HL-60 (cell line): Measurements from ENCODE around the gene HPCAL4.

Experiments
- DNase-seq, 2 experiments: peaks; one replicate each; pipeline ENCODE4 v3.0.0-alpha.2; 2010 to 2020; ENCODE audit warnings: low read depth in 1 of 2, low spot score in 1 of 2
- H3K27ac ChIP-seq: fragments of 250-450 bp; sonication (Bioruptor Pico); replicated peaks from 2 replicates; pipeline ENCODE4 v1.5.1; 2020; ENCODE audit warnings: mild to moderate bottlenecking, moderate library complexity
- H3K27me3 ChIP-seq: fragments of 250-450 bp; sonication (Bioruptor Pico); 2 replicates; pipeline ENCODE4 v1.5.1; 2021; ENCODE audit warnings: mild to moderate bottlenecking, moderate library complexity; ENCODE audit not compliant: insufficient read depth, poor library complexity, severe bottlenecking
- H3K4me3 ChIP-seq: replicated peaks from 2 replicates; pipeline ENCODE4 v1.5.1; 2011; ENCODE audit warnings: mild to moderate bottlenecking, control low read depth, low read length; ENCODE audit not compliant: insufficient read depth
- GABPA ChIP-seq: IDR thresholded peaks from 2 replicates; pipeline ENCODE4 v1.6.1; 2012; ENCODE audit warnings: low read depth
- POLR2AphosphoS5 ChIP-seq: IDR thresholded peaks from 2 replicates; pipeline ENCODE4 v1.6.1; 2012; ENCODE audit warnings: low read depth
- SPI1 ChIP-seq: IDR thresholded peaks from 2 replicates; pipeline ENCODE4 v1.6.1; 2012; ENCODE audit warnings: low read depth, mild to moderate bottlenecking, borderline replicate concordance
- TF ChIP-seq, protein P1 (sequence below): IDR thresholded peaks from one replicate; pipeline ENCODE4 v1.5.1; 2011; ENCODE audit warnings: low read length, control low read depth, inconsistent platforms; ENCODE audit not compliant: insufficient read depth
- TF ChIP-seq, protein P2 (sequence below): IDR thresholded peaks from 2 replicates; pipeline ENCODE4 v1.6.1; 2012; ENCODE audit warnings: low read depth; ENCODE audit not compliant: insufficient replicate concordance

The HPCAL4 gene

DNA sequence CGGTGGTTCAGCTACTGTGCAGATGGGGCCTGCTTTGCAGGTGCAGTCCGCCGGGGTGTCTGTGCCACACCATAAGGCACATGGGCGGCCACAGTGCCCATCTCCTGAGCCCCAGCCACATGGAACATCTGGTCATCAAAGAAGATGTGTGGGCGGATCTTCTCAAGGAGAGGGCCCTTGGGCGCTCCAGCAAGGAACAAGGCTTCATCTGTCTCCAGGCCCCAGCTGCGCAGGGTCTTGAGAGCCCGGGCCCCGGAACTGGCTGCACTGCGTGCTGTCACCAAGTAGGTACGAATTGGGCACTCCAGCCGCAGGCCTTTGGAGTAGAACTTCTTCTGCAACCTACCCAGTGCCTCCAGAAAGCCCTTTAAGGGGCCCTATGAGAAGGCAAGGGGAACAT is 32.1 kb downstream of the HPCAL4 start:
- Histone ChIP-seq H3K27me3 (no peaks in the 10 kb centered on the region), H3K4me3 (no peak overlapping the region), H3K27ac (no peak overlapping the region)
- DNase-seq = no peak
- TF ChIP-seq POLR2AphosphoS5 (no peak), GABPA (no peak), SPI1 (no peak)
- TF ChIP-seq, protein P1, sequence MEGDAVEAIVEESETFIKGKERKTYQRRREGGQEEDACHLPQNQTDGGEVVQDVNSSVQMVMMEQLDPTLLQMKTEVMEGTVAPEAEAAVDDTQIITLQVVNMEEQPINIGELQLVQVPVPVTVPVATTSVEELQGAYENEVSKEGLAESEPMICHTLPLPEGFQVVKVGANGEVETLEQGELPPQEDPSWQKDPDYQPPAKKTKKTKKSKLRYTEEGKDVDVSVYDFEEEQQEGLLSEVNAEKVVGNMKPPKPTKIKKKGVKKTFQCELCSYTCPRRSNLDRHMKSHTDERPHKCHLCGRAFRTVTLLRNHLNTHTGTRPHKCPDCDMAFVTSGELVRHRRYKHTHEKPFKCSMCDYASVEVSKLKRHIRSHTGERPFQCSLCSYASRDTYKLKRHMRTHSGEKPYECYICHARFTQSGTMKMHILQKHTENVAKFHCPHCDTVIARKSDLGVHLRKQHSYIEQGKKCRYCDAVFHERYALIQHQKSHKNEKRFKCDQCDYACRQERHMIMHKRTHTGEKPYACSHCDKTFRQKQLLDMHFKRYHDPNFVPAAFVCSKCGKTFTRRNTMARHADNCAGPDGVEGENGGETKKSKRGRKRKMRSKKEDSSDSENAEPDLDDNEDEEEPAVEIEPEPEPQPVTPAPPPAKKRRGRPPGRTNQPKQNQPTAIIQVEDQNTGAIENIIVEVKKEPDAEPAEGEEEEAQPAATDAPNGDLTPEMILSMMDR = no peak
- TF ChIP-seq, protein P2, sequence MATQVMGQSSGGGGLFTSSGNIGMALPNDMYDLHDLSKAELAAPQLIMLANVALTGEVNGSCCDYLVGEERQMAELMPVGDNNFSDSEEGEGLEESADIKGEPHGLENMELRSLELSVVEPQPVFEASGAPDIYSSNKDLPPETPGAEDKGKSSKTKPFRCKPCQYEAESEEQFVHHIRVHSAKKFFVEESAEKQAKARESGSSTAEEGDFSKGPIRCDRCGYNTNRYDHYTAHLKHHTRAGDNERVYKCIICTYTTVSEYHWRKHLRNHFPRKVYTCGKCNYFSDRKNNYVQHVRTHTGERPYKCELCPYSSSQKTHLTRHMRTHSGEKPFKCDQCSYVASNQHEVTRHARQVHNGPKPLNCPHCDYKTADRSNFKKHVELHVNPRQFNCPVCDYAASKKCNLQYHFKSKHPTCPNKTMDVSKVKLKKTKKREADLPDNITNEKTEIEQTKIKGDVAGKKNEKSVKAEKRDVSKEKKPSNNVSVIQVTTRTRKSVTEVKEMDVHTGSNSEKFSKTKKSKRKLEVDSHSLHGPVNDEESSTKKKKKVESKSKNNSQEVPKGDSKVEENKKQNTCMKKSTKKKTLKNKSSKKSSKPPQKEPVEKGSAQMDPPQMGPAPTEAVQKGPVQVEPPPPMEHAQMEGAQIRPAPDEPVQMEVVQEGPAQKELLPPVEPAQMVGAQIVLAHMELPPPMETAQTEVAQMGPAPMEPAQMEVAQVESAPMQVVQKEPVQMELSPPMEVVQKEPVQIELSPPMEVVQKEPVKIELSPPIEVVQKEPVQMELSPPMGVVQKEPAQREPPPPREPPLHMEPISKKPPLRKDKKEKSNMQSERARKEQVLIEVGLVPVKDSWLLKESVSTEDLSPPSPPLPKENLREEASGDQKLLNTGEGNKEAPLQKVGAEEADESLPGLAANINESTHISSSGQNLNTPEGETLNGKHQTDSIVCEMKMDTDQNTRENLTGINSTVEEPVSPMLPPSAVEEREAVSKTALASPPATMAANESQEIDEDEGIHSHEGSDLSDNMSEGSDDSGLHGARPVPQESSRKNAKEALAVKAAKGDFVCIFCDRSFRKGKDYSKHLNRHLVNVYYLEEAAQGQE = no peak

DNA sequence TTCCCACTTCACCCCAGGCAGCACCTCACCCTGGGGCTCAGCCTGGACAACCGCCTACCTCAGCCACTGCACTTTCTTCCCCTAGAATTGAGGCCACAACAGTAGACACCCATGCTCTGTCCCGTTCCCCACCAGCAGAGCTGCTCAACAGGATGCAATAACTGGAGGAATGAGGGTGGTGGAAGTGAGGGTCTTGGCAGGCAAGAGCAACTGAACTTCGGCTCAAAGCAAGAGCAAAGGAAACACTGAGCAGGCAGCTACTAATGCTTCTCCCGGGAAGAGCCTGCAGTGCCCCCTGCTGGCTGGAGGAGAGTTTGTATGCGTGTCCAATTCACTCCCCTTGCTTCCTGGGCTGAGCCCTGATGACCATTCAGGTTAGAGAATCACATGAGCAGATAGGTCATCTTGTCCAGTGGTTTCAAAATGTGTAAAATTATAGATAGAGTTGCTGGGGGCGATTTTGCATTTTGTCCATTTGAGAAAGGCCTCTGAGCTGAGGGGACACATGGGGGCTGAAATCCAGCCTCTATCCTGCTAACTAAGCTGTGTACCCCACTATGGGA is 33.2 kb downstream of the HPCAL4 start:
- no peak overlapping the region for H3K4me3 ChIP-seq
- H3K27ac ChIP-seq = no peak overlapping the region
- no peak for TF ChIP-seq GABPA
- TF ChIP-seq, protein P1 = peak; percentile 81
- DNase-seq = peak; percentile 60 to 67
- peaks cover 2% of the 10 kb centered on the region for H3K27me3 ChIP-seq

DNA sequence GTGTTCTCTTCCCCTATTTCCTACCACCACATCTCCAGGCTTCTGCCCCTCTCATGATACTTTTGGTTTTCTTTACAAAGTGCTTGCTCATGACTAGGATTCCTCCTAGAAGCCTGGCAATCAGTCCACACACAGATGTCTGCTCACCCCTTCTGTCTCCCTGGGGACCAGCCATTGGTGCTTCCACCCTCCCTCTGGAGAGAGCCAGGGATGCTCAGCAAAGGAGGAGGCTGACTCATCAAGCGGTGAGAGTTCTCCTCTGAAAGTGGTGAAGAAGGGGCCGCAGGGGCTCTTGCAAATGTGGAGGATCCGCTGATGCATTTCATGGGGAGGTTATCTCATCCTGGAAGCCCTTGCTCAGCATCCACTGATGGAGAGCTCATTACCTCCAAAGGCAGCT is 33.8 kb downstream of the HPCAL4 start:
- DNase-seq = no peak
- peaks cover 2% of the 10 kb centered on the region for H3K27me3 ChIP-seq
- no peak overlapping the region for H3K27ac ChIP-seq
- H3K4me3 ChIP-seq = no peak overlapping the region
- TF ChIP-seq GABPA (no peak), POLR2AphosphoS5 (no peak), SPI1 (no peak)
- TF ChIP-seq, protein P1 = no peak
- TF ChIP-seq, protein P2 = no peak

DNA sequence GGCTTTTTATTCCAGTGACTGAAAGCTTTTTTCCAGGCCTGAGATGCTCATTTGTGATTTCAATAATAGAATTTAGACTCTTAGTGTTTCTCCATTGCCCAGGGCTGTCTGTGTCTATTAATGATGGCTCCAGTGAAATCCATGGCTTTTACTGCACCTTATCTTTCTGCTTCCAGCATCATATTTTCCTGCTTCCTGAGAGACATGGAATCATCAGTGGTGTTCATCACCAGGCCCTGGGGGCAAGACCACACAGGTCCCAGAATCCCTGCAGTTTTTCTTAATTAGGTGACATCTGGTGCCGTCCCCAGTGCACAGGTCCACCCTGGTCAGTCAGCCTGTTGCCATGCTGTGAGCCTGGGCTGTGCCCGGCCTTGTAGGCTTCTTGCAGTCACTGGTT is 34.8 kb downstream of the HPCAL4 start:
- Histone ChIP-seq H3K27me3 (peaks cover 2% of the 10 kb centered on the region), H3K27ac (no peak overlapping the region), H3K4me3 (no peak overlapping the region)
- TF ChIP-seq GABPA (no peak), POLR2AphosphoS5 (no peak), SPI1 (no peak)
- TF ChIP-seq, protein P1 = no peak
- TF ChIP-seq, protein P2 = no peak
- DNase-seq = no peak
